ENCODE data around the gene STK11. TPM values are rescaled to one million over a fixed set of nuclear protein-coding genes. Genes with fewer than 3 reads are reported as not detected.
A peak's percentile ranks its signal among the peaks of the same experiment; 100 is the strongest.

The STK11 gene
- total RNA-seq, 1 donor from 2014 or later = 57.2 TPM

GRCh38 chr19:1232652-1233072 is 27.1 kb downstream of the STK11 start:
- intact Hi-C loops (cut with DNase I) = no loop called here
- DNase-seq (ENCODE audit: low spot score) (no peak), ATAC-seq (peak; percentile 35)

- peak; percentile 2 for ATAC-seq
- DNase-seq (ENCODE audit: low spot score) = no peak
- intact Hi-C loops (cut with DNase I) = no loop called here
These were observed 27.6 kb downstream of the STK11 start for GRCh38 chr19:1233115-1233667.

- no peak for ATAC-seq
These were observed 28.7 kb downstream of the STK11 start for GRCh38 chr19:1234051-1234954.

DNA sequence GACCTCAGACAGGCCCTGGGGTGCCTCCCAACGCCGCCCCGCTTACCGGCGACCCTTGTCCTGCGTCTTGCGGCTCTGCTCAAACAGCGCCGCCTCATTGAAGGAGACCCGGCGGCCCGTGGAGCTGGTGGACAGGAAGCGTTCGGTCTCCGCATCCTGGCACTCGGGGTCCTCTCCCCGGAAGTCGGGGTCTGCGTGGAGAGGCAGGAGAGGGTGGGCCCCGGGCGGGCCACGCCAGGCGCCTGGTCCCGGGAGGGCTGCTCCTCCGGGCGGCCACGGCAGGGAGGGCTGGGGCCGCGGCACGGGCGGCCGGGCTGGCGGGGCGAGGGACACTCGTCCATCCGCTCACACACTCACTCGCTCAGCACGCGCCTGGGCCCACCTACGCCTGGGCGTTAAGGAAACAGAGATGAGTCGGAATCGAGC is 29.4 kb downstream of the STK11 start:
- DNase-seq (ENCODE audit: low spot score) (no peak), ATAC-seq (no peak)
- intact Hi-C loops (cut with DNase I) = loop anchor here (5.0 kb wide), 1 partner anchor 298 kb away; no protein-coding TSS in a partner anchor

More at GRCh38 chr19:1234051-1234954, 28.7 kb downstream of the STK11 start:
- intact Hi-C loops (cut with DNase I) = no loop called here
- DNase-seq (ENCODE audit: low spot score) = no peak

GRCh38 chr19:1235625-1236538 is 30.3 kb downstream of the STK11 start:
- intact Hi-C loops (cut with DNase I) = loop anchor here (5.0 kb wide), 1 partner anchor 299 kb away; no protein-coding TSS in a partner anchor
- DNase-seq (ENCODE audit: low spot score) (no peak), ATAC-seq (no peak)

GRCh38 chr19:1236576-1236975 is 31.0 kb downstream of the STK11 start:
- DNase-seq (ENCODE audit: low spot score) = no peak
- ATAC-seq = no peak
- intact Hi-C loops (cut with DNase I) = loop anchor here (5.0 kb wide), 1 partner anchor 299 kb away; no protein-coding TSS in a partner anchor

- ATAC-seq (no peak), DNase-seq (ENCODE audit: low spot score) (peak; percentile 79)
- intact Hi-C loops (cut with DNase I) = loop anchor here (5.0 kb wide), 1 partner anchor 300 kb away; no protein-coding TSS in a partner anchor
These were observed 31.6 kb downstream of the STK11 start for GRCh38 chr19:1237027-1237659.

GRCh38 chr19:1237754-1238368 is 32.3 kb downstream of the STK11 start, which contains the start of gene CBARP:
Gene CBARP (minus strand): TSS chr19:1238005. CDS start chr19:1236100, 1,905 bp downstream.
- DNase-seq (ENCODE audit: low spot score) = peak; percentile 78
- no peak for ATAC-seq
- intact Hi-C loops (cut with DNase I) = loop anchor here (5.0 kb wide), 1 partner anchor 301 kb away; no protein-coding TSS in a partner anchor

- ATAC-seq (no peak), DNase-seq (ENCODE audit: low spot score) (no peak)
- intact Hi-C loops (cut with DNase I) = loop anchor here (5.0 kb wide), 1 partner anchor 301 kb away; no protein-coding TSS in a partner anchor
These were observed 33.1 kb downstream of the STK11 start for GRCh38 chr19:1238369-1239303.

GRCh38 chr19:1239420-1239795 is 33.8 kb downstream of the STK11 start:
- ATAC-seq (peak; percentile 0), DNase-seq (ENCODE audit: low spot score) (no peak)
- intact Hi-C loops (cut with DNase I) = loop anchor here (5.0 kb wide), 1 partner anchor 302 kb away; no protein-coding TSS in a partner anchor

- ATAC-seq (peak; percentile 56), DNase-seq (ENCODE audit: low spot score) (peak; percentile 97)
- intact Hi-C loops (cut with DNase I) = loop anchor here (5.0 kb wide), 1 partner anchor 303 kb away; no protein-coding TSS in a partner anchor
These were observed 34.5 kb downstream of the STK11 start for GRCh38 chr19:1239796-1240737.

DNA sequence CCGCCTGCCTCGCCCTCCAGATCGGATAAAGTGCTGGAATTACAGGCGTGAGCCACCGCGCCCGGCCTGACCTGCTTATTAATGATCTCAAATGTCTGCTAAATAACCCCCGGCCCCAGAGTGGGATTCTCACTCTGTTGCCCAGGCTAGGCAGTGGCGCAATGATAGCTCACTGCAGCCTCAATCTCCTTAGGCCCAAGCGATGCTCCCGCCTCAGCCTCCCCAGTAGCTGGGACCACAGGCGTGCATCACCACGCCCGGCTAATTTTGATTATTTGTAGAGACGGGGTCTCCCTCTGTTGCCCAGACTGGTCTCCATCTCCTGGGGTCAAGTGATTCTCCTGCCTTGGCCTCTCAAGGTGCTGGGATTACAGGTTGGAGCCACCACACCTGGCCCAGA is 35.3 kb downstream of the STK11 start:
- intact Hi-C loops (cut with DNase I) = no loop called here

DNA sequence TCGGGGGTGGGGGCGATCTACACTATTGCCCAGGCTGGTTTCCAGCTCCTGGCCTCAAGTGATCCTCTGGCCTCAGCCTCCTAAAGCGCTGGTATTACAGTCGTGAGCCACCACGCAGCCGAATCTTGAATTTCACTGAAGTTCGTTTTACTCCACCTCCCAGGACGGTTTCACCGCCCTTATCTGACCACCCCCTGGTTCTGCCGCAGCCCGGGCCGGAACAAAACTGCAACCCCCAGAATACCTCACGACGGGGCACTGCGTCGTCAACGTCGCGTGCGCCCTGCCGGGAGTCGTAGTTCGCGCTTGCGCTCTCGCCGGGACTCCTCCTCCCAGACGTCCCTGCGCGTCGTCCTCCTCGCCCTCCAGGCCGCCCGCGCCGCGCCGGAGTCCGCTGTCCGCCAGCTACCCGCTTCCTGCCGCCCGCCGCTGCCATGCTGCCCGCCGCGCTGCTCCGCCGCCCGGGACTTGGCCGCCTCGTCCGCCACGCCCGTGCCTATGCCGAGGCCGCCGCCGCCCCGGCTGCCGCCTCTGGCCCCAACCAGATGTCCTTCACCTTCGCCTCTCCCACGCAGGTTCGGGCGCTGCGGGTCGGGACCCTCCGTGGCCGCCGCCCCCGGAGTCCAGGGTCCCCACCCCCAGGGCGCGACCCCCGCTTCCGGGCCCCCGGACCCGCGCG is 36.0 kb downstream of the STK11 start, which contains the start of gene ATP5F1D:
Gene ATP5F1D (plus strand): TSS at position 335 of the 679 bp plus-strand sequence. CDS start 100 bp downstream, at position 435.
- DNase-seq (ENCODE audit: low spot score) (peak; percentile 97), ATAC-seq (peak; percentile 78)
- intact Hi-C loops (cut with DNase I) = no loop called here

More for the DNA sequence above, 35.3 kb downstream of the STK11 start:
- no peak for DNase-seq (ENCODE audit: low spot score)
- ATAC-seq = no peak

DNA sequence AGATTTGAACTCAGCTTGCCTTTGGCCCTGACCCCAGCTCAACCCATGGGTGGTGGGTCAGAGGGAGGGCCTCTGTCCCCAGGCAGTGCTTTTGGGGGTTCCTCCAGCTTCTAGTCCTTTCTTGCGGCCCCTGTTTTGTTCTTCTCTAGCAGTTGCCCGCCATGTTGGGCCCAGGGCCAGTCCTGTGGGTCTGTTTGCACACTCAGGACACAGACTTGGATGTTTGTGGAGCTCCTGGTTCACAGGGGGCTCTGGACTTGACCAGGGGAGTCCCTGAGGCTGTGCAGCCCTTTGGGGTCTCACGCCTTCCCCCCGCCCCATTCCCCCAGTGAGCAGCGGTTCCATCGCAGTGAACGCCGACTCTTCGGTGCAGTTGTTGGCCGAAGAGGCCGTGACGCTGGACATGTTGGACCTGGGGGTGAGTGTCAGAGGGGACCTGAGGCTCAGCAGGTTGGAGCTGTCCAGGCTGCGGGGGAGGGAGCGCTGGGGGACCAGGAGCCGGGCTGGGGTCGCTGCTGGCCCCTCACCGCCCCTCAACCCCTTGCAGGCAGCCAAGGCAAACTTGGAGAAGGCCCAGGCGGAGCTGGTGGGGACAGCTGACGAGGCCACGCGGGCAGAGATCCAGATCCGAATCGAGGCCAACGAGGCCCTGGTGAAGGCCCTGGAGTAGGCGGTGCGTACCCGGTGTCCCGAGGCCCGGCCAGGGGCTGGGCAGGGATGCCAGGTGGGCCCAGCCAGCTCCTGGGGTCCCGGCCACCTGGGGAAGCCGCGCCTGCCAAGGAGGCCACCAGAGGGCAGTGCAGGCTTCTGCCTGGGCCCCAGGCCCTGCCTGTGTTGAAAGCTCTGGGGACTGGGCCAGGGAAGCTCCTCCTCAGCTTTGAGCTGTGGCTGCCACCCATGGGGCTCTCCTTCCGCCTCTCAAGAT is 38.5 kb downstream of the STK11 start:
- peak; percentile 92 for DNase-seq (ENCODE audit: low spot score)
- ATAC-seq = peak; percentile 58
- intact Hi-C loops (cut with DNase I) = loop anchor here (2.0 kb wide), 1 partner anchor 23 kb away; no protein-coding TSS in a partner anchor
